ENCODE results near the gene ELOB. TPM values are rescaled to one million over a fixed set of nuclear protein-coding genes. Genes with fewer than 3 reads are reported as not detected.

Gene ELOB
- total and polyA plus RNA-seq, 2 of the 13 experiments (the other 11 are each of a cell fraction or from before 2014, with no cell fraction given), result 208 to 225 TPM

DNA sequence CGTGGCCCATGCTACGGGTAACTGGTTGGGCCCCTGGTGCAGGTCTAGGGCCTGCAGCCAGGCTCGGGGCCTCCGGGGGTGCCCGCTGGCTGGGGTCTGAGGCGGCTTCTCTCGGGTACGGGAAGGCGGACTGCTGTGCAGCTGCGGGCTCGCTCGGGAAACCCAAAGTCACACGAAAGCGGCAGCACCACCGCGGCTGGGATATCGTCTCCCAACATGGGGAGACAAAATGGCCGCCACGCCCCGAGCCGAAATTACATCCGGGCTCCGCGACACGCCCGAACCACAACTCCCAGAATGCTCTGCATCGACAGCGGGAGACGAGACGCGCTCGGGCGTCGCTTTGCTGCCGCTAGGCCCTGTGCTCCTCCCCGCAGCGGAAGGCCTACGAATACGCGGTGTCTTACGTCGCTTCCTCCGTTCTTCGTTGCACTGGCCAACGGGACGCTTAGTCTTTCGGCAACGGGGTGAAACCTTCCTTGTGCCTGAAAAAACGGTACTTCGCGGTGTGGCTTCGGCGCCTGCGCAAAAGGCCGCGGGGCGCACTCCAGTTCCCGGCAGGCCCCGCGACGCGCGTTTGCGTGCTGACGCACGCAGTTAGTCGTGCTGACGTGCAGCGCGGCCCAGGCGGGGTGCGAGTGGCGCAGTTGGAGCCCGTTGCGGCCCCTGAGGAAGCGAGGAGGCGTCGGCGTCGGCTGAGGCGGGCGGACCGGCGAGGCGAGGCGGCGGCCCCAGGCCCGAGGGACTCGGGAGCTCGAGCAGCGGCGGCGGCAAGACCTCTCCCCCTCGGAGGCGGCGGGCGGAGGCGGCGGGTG lies 24.8 kb downstream of the ELOB start, which contains the start of gene SRRM2 (continued):
- peak; percentile 25; the same call in 1 of the 2 replicates for TF ChIP-seq PRMT3 (CRISPR knock-in tag; IDR thresholded peaks at IDR 0.05; ENCODE audit: borderline replicate concordance, low read depth)
- no peak for TF ChIP-seq MATR3 (CRISPR knock-in tag; IDR thresholded peaks at IDR 0.05)
- no peak for TF ChIP-seq PRPF4 (IDR thresholded peaks at IDR 0.05; ENCODE audit: low read depth, low read length, poor library complexity, severe bottlenecking)
- peak; percentile 100 for TF ChIP-seq ZFX (CRISPR knock-in tag; IDR thresholded peaks at IDR 0.05; ENCODE audit: low read depth)
- TF ChIP-seq ZNF766 (CRISPR knock-in tag; IDR thresholded peaks at IDR 0.05; ENCODE audit: borderline replicate concordance), result peak; percentile 54; the same call in 1 of the 2 replicates
- TF ChIP-seq ZEB1 (IDR thresholded peaks at IDR 0.05; ENCODE audit: insufficient replicate concordance, low read depth), result peak; percentile 44
- peak; percentile 49; the same call in 1 of the 2 replicates for TF ChIP-seq MAFF (IDR thresholded peaks at IDR 0.05; ENCODE audit: low read depth, low read length)
- no peak for TF ChIP-seq NFE2 (CRISPR knock-in tag; IDR thresholded peaks at IDR 0.05)
- TF ChIP-seq ZSCAN20 (CRISPR knock-in tag; IDR thresholded peaks at IDR 0.05; ENCODE audit: borderline replicate concordance), result peak; percentile 53; the same call in 1 of the 2 replicates
- no peak for TF ChIP-seq GZF1 (CRISPR knock-in tag; IDR thresholded peaks at IDR 0.05)
- TF ChIP-seq HOXA5 (CRISPR knock-in tag; IDR thresholded peaks at IDR 0.05), result peak; percentile 5
- TF ChIP-seq, protein P1, sequence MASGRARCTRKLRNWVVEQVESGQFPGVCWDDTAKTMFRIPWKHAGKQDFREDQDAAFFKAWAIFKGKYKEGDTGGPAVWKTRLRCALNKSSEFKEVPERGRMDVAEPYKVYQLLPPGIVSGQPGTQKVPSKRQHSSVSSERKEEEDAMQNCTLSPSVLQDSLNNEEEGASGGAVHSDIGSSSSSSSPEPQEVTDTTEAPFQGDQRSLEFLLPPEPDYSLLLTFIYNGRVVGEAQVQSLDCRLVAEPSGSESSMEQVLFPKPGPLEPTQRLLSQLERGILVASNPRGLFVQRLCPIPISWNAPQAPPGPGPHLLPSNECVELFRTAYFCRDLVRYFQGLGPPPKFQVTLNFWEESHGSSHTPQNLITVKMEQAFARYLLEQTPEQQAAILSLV (CRISPR knock-in tag; IDR thresholded peaks at IDR 0.05; ENCODE audit: borderline replicate concordance), result peak; percentile 84; the same call in 1 of the 2 replicates
- TF ChIP-seq ZNF839 (CRISPR knock-in tag; IDR thresholded peaks at IDR 0.05; ENCODE audit: borderline replicate concordance), result no peak
- TF ChIP-seq GTF2F1 (IDR thresholded peaks at IDR 0.05; ENCODE audit: low read length), result no peak

Data from HepG2 (cell line).